ENCODE results near the gene DLL4. TPM values are rescaled to one million over a fixed set of nuclear protein-coding genes. Genes with fewer than 3 reads are reported as not detected.

Gene DLL4
- under 1 TPM in 1 of 2 experiments, not detected in 1; 0.16 TPM for total RNA-seq
- polyA plus RNA-seq = not detected
- 0 to 0.21 (median 0.03) reads per million in 6 experiments for total RNA-seq

GRCh38 chr15:40928821-40929659, at the start of gene DLL4:
Gene DLL4, plus strand, starts transcription at chr15:40929340. Its CDS starts 329 bp downstream, at chr15:40929669.
- H3K9me3 Mint-ChIP-seq = no peaks in the 10 kb centered on the region
- DNase-seq (peak in 6 of 10 donors; percentile 16 to 55 (median 47)), ATAC-seq (peak; percentile 49 to 62)
- POLR2A ChIA-PET = interaction anchor here (0.6 to 6.9 kb wide), 6 partner anchors 10 to 259 kb away, joined by 3 to 50 read pairs (median 4); no protein-coding TSS in a partner anchor
- H3K4me1 Mint-ChIP-seq = peaks cover 23 to 66% (median 56%) of the 10 kb centered on the region in 4 donors
- peak within 1 kb of the TSS; percentile 73 to 90 (median 84) for H3K4me3 Mint-ChIP-seq
- H3K36me3 Mint-ChIP-seq = no peaks in the 10 kb centered on the region
- peaks cover 22 to 72% (median 53%) of the 10 kb centered on the region in 5 donors for H3K27me3 Mint-ChIP-seq
- H3K27ac Mint-ChIP-seq = peak within 1 kb of the TSS in 1 of 10 donors; percentile 44

GRCh38 chr15:40879609-40880008, 49.5 kb upstream of the DLL4 start:
- Mint-ChIP-seq H3K4me3 (no peak overlapping the region), H3K36me3 (no peaks in the 10 kb centered on the region), H3K27me3 (peaks cover 0 to 7% (median 3%) of the 10 kb centered on the region in 5 donors), H3K9me3 (peaks cover 0 to 2% (median 0%) of the 10 kb centered on the region in 9 donors), H3K27ac (no peak overlapping the region), H3K4me1 (peaks cover 0 to 9% (median 7%) of the 10 kb centered on the region in 4 donors)
- POLR2A ChIA-PET = no interaction called here
- ATAC-seq = no peak
- DNase-seq = no peak

DNA sequence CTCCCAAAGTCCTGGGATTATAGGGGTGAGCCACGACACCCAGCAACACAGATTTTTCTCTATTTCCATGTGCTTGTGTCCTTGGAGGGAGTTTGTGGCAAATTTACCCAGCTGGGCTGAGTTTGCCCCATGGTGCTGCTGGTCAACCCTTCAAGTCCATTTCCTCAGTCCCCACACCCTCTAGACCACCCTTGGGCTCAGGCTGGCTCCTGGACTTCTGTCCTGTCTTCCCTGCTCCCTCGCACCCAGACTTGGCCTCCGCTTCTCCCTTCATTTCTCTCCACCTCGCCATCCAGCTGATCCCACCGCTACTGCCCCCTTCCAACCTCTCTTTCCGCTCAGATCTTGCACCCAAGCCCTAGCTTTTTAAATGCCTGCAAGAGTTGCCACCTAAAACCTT, 47.8 kb upstream of the DLL4 start:
- peaks cover 0 to 2% (median 0%) of the 10 kb centered on the region in 9 donors for H3K9me3 Mint-ChIP-seq
- no peak for ATAC-seq
- H3K27ac Mint-ChIP-seq = no peak overlapping the region
- H3K27me3 Mint-ChIP-seq = peaks cover 0 to 3% (median 3%) of the 10 kb centered on the region in 5 donors
- no peak for DNase-seq
- no peaks in the 10 kb centered on the region for H3K36me3 Mint-ChIP-seq
- H3K4me1 Mint-ChIP-seq = peaks cover 7 to 18% (median 16%) of the 10 kb centered on the region in 4 donors
- POLR2A ChIA-PET = no interaction called here
- peak overlapping the region in 1 of 10 donors; percentile 24 for H3K4me3 Mint-ChIP-seq

GRCh38 chr15:40886586-40886985, 42.6 kb upstream of the DLL4 start:
- POLR2A ChIA-PET = no interaction called here
- H3K4me1 Mint-ChIP-seq = peaks cover 9 to 22% (median 16%) of the 10 kb centered on the region in 4 donors
- H3K27ac Mint-ChIP-seq = no peak overlapping the region
- DNase-seq (no peak), ATAC-seq (no peak)
- H3K4me3 Mint-ChIP-seq = no peak overlapping the region
- H3K9me3 Mint-ChIP-seq = no peaks in the 10 kb centered on the region
- no peaks in the 10 kb centered on the region for H3K27me3 Mint-ChIP-seq
- H3K36me3 Mint-ChIP-seq = no peaks in the 10 kb centered on the region

- POLR2A ChIA-PET = interaction anchor here (1.0 kb wide), 1 partner anchor 10 kb away, joined by 3 read pairs; no protein-coding TSS in a partner anchor
- Mint-ChIP-seq H3K27ac (no peak overlapping the region), H3K4me1 (peaks cover 18 to 35% (median 29%) of the 10 kb centered on the region in 4 donors), H3K9me3 (no peaks in the 10 kb centered on the region), H3K36me3 (no peaks in the 10 kb centered on the region), H3K4me3 (no peak overlapping the region), H3K27me3 (no peaks in the 10 kb centered on the region)
- no peak for ATAC-seq
- no peak for DNase-seq
Observed at GRCh38 chr15:40889112-40889511, 40.0 kb upstream of the DLL4 start.

DNA sequence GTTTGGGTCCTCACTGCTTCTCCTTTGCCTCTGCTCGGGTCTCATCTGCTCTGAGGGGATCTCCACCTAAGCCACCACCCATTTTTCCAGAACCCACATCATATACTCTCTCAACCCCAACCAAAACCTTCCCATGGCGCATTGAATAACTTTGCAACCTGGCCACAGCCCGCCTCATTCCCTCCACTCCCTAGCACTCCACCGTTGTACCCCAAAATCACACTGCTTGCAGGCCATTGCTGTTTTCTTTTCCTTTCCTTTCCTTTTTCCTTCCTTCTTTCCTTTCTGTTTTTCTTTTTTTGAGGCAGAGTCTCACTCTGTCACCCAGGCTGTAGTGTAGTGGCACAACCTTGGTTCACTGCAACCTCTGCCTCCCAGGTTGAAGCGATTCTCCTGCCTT, 38.0 kb upstream of the DLL4 start:
- POLR2A ChIA-PET = interaction anchor here (6.0 kb wide), 1 partner anchor 33 kb away, joined by 49 read pairs; no protein-coding TSS in a partner anchor
- no peaks in the 10 kb centered on the region for H3K9me3 Mint-ChIP-seq
- peaks cover 21 to 39% (median 34%) of the 10 kb centered on the region in 4 donors for H3K4me1 Mint-ChIP-seq
- H3K36me3 Mint-ChIP-seq = peaks cover 0 to 5% (median 0%) of the 10 kb centered on the region in 3 donors
- DNase-seq = no peak
- H3K4me3 Mint-ChIP-seq = no peak overlapping the region
- H3K27me3 Mint-ChIP-seq = no peaks in the 10 kb centered on the region
- ATAC-seq = no peak
- H3K27ac Mint-ChIP-seq = no peak overlapping the region

- Mint-ChIP-seq H3K4me1 (peaks cover 18 to 36% (median 35%) of the 10 kb centered on the region in 4 donors), H3K36me3 (peaks cover 0 to 13% (median 0%) of the 10 kb centered on the region in 3 donors), H3K4me3 (peak overlapping the region in 2 of 10 donors; percentile 15 to 57), H3K27ac (peak overlapping the region in 3 of 10 donors; percentile 10 to 84 (median 15)), H3K9me3 (no peaks in the 10 kb centered on the region), H3K27me3 (no peaks in the 10 kb centered on the region)
- POLR2A ChIA-PET = interaction anchor here (0.6 to 6.0 kb wide), 3 partner anchors 18 to 246 kb away, joined by 4 to 49 read pairs (median 4); partner anchors contain the start of gene RHOV
- DNase-seq = peak in 1 of 10 donors; percentile 63
- no peak for ATAC-seq
Observed at GRCh38 chr15:40891810-40892446, 37.2 kb upstream of the DLL4 start.

DNA sequence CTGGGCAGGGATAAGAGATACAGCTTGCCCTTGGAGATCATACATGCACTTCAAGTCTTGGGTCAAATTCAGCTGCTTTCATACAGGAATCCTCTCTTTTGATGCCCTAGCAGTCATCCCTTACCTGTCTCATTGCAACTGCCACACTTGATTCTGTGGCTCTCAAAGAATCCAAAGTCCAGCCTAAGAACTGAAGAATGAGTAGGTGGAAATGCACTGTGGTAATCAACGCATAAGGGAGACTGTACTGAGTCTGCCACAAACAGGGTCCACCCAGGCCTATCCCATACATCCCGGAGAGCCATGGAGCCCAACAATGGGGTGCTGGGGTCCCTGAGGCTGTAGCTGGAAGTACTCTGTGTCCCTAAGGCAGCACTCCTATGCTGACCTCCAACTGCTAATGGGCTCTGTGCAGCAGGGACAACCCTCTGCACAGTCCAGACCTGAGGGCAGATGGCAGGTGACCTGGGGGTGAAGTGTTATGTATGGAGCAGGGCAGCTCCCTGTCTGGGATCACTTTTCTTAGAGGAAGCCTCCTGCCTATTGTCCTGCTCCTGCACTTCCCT, 36.6 kb upstream of the DLL4 start:
- Mint-ChIP-seq H3K4me1 (peaks cover 18 to 38% (median 36%) of the 10 kb centered on the region in 4 donors), H3K36me3 (peaks cover 0 to 19% (median 0%) of the 10 kb centered on the region in 3 donors), H3K27me3 (no peaks in the 10 kb centered on the region), H3K9me3 (no peaks in the 10 kb centered on the region), H3K27ac (peak overlapping the region in 6 of 10 donors; percentile 28 to 84 (median 50)), H3K4me3 (peak overlapping the region in 6 of 10 donors; percentile 8 to 69 (median 46))
- ATAC-seq = no peak
- DNase-seq = peak in 1 of 10 donors; percentile 45
- POLR2A ChIA-PET = interaction anchor here (0.6 to 6.0 kb wide), 3 partner anchors 18 to 246 kb away, joined by 4 to 49 read pairs (median 4); partner anchors contain the start of gene RHOV

DNA sequence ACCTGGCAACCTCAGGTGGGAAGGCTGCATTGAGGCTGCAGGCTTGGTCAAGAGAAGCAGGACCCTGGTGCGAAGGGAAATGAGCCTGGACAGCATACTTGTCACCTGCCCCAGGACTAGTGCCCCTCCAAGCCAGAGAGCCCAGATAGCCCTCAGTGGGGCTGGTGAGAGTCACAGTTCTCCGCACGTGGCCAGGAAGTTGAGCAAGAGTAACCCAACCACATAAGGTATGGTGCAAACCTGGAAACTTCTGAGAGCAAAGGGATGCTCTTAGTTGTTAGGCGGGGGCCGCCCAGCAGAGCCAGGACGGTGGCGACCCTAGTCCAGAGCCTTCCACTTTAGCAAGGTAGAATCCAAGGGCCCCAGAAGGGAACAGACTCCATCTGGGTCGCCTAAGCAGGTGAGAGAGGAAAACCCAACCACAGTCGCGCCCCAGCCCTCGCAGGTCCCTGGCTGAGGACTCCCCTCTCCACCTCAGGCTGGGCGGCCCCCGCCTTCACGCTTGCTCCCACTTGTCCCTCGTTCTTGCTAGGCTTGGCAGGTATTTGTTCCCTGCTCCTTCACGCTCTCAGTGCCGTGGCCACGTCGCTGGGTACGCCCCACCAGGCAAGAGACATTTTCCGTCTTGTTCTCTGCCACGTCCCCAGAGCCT, 36.0 kb upstream of the DLL4 start:
- peak in 1 of 10 donors; percentile 62 for DNase-seq
- Mint-ChIP-seq H3K4me3 (peak overlapping the region; percentile 8 to 100 (median 82)), H3K36me3 (peaks cover 0 to 25% (median 0%) of the 10 kb centered on the region in 3 donors), H3K27ac (peak overlapping the region in 9 of 10 donors; percentile 28 to 98 (median 97)), H3K4me1 (peaks cover 18 to 41% (median 37%) of the 10 kb centered on the region in 4 donors), H3K9me3 (no peaks in the 10 kb centered on the region), H3K27me3 (no peaks in the 10 kb centered on the region)
- no peak for ATAC-seq
- POLR2A ChIA-PET = interaction anchor here (1.5 to 6.0 kb wide), 2 partner anchors 15 to 35 kb away, joined by 13 to 49 read pairs; no protein-coding TSS in a partner anchor

DNA sequence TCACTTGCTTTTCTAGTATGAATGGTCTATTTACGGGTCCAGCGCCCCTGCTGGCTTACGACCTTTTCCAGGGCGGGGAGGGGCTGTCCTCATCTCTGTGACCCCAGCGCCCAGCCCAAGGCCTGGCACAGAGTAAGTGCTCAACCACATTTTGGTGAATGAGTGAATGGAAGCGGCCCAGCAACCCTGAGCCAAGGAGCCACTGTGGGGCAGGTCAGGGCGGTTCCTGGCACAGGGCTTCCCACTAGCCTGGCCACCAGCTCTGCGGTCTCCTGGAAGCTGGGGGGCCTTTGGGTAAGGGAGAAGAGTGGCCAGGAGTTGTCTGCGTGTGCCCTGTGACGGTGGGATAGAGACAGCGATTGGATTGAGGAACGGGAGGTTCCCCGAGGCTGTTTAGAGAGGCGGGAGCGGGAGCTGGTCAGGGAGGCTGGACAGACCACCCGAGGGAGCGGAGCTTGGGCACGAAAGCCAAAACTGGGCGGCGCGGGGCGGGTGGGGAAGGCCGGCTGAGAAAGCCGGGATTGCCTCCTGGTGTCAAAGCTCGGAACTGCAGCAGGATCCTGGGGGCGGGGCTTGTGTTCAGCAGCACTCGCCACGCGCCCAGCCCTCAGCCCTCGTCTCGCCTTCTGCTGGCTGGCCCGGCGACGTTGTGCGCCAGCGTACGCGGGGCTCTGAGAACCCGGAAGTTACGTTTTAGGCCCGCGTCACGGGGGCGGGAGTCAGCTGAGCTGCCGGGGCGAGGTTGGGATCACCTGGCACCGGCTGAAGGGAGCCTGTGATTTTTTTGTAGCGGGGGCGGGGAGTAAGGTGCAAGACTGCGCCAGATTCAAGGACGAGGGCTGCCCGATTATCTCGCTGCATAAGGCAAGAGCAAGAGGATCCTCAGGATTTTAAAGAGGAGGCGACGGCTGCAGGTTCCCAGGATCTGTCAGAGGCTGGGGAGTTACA, 35.1 kb upstream of the DLL4 start, which contains the start of gene VPS18:
Gene VPS18, plus strand, starts transcription at position 718 of the 948 bp plus-strand sequence. CDS start 319 bp downstream, outside the sequence.
- Mint-ChIP-seq H3K27ac (peak within 1 kb of the TSS; percentile 84 to 98 (median 97)), H3K36me3 (peaks cover 0 to 34% (median 3%) of the 10 kb centered on the region in 3 donors), H3K27me3 (no peaks in the 10 kb centered on the region), H3K4me3 (peak within 1 kb of the TSS; percentile 95 to 100 (median 99)), H3K9me3 (no peaks in the 10 kb centered on the region), H3K4me1 (peaks cover 18 to 44% (median 38%) of the 10 kb centered on the region in 4 donors)
- ATAC-seq = peak; percentile 96 to 97
- POLR2A ChIA-PET = interaction anchor here (1.0 to 6.0 kb wide), 13 partner anchors 10 to 587 kb away, joined by 3 to 49 read pairs (median 5); partner anchors contain the start of genes C15orf62, CHP1, INO80 and PLCB2
- DNase-seq = peak; percentile 97 to 99 (median 98)

Measured in naive thymus-derived CD8-positive, alpha-beta T cell (primary cell).